K562 (cell line): ENCODE results near the gene LRFN2. TPM values are rescaled to one million over a fixed set of nuclear protein-coding genes. Genes with fewer than 3 reads are reported as not detected.

Experiments
- ATAC-seq: fragments of 200-7000 bp; cut with Tn5 transposase; 3 replicates; pipeline ENCODE4 v1.9.1; 2020; ENCODE audit warnings: moderate library complexity
- BruUV-seq: library from RNA; stranded (reverse); fragments of 400-500 nt; replicated peaks from 2 replicates; lab custom pipeline; 2021; lab: Mats Ljungman, UMichigan
- CTCF ChIA-PET: fragments of 300-600 bp; formaldehyde crosslinking; extraction: SDS; loops from one replicate; lab custom pipeline; 2021; ENCODE audit warnings: low intra/inter-chr PET ratio; lab: Yijun Ruan, JAX
- POLR2A ChIA-PET: fragments of 300-600, 350-650 bp; sonication (Branson Sonifier 250); formaldehyde crosslinking; extraction: SDS; loops from one replicate; lab custom pipeline; 2021; ENCODE audit warnings: antibody characterized with exemption, inconsistent platforms; lab: Yijun Ruan, JAX
- DNase-seq, 4 experiments: peaks; one replicate each; pipeline versions ENCODE4 v3.0.0 to v3.0.0-alpha.2; 2011 to 2018; ENCODE audit warnings: low spot score in 3 of 4, mixed read lengths in 3 of 4; ENCODE audit errors: extremely low read depth in 1 of 4
- FAIRE-seq: peaks from 2 replicates; lab custom pipeline; 2011; peaks lifted over from hg19 to GRCh38; lab: Jason Lieb, UNC
- H2AFZ ChIP-seq: 2 replicates; pipeline ENCODE4 v1.6.0; 2011; ENCODE audit warnings: low read depth, low read length, control low read depth, inconsistent platforms
- H3K27ac ChIP-seq: fragments of 200-600 bp; 3 replicates; pipeline ENCODE4 v1.8.0; 2011; ENCODE audit warnings: low read depth, mild to moderate bottlenecking, control low read depth, inconsistent platforms, low read length, moderate library complexity, mixed read lengths; ENCODE audit errors: extremely low read depth
- H3K27me3 ChIP-seq, 2 experiments: fragments of 300-600 bp in 1 of 2; 2 replicates in 1 of 2; 3 replicates in 1 of 2; pipeline versions ENCODE4 v1.6.0 to v1.8.0; 2011; ENCODE audit warnings: inconsistent platforms in 2 of 2, low read length in 2 of 2, mild to moderate bottlenecking in 1 of 2, mixed read lengths in 1 of 2, moderate library complexity in 1 of 2; ENCODE audit not compliant: control insufficient read depth in 2 of 2, insufficient read depth in 2 of 2
- H3K36me3 ChIP-seq: fragments of 300-600 bp; 3 replicates; pipeline ENCODE4 v1.8.0; 2011; ENCODE audit warnings: mild to moderate bottlenecking, low read length, inconsistent platforms; ENCODE audit not compliant: control insufficient read depth, insufficient read depth
- H3K4me1 ChIP-seq, 2 experiments: fragments of 200-600 bp in 1 of 2; replicated peaks in 1 of 2; 2 replicates in 1 of 2; 3 replicates in 1 of 2; pipeline versions ENCODE4 v1.5.1 to v1.8.0; 2011; ENCODE audit warnings: inconsistent platforms in 2 of 2, low read length in 2 of 2, mild to moderate bottlenecking in 1 of 2, mixed read lengths in 1 of 2, moderate library complexity in 1 of 2; ENCODE audit not compliant: control insufficient read depth in 2 of 2, insufficient read depth in 2 of 2
- H3K4me2 ChIP-seq: 2 replicates; pipeline ENCODE4 v1.6.1; 2011; ENCODE audit warnings: low read length, control low read depth, inconsistent platforms, mixed read lengths; ENCODE audit not compliant: insufficient read depth
- H3K4me3 ChIP-seq: fragments of 200-600 bp; sonication (generic), shearing (Covaris generic); 2 replicates; pipeline ENCODE4 v1.5.1; 2016; ENCODE audit warnings: control low read depth, inconsistent platforms
- H3K79me2 ChIP-seq: fragments of 200-600 bp; 3 replicates; pipeline ENCODE4 v1.8.0; 2011; ENCODE audit warnings: low read length, inconsistent platforms; ENCODE audit not compliant: control insufficient read depth, insufficient read depth
- H3K9ac ChIP-seq, 2 experiments: 2 replicates each; pipeline versions ENCODE4 v1.6.0 to v1.6.1; 2011; ENCODE audit warnings: low read depth in 2 of 2, low read length in 2 of 2, control low read depth in 1 of 2, inconsistent platforms in 1 of 2, mild to moderate bottlenecking in 1 of 2, mixed read lengths in 1 of 2; ENCODE audit not compliant: insufficient read depth in 1 of 2
- H3K9me1 ChIP-seq: one replicate; pipeline ENCODE4 v1.6.0; 2011; ENCODE audit warnings: inconsistent platforms, mild to moderate bottlenecking, low read length, moderate library complexity; ENCODE audit not compliant: control insufficient read depth, insufficient read depth
- H3K9me3 ChIP-seq: replicated peaks from 2 replicates; pipeline ENCODE4 v1.5.1; 2011; ENCODE audit warnings: low read depth, low read length, inconsistent platforms; ENCODE audit not compliant: control insufficient read depth, insufficient read depth
- H4K20me1 ChIP-seq: replicated peaks from 2 replicates; pipeline ENCODE4 v1.6.1; 2011; ENCODE audit warnings: low read length, inconsistent platforms, mixed read lengths; ENCODE audit not compliant: control insufficient read depth, insufficient read depth
- SMARCA4 ChIP-seq: fragments of 450-650 bp; IDR thresholded peaks from 2 replicates; pipeline ENCODE4 v1.6.1; 2016
- ZNF121 ChIP-seq: sonication (generic); formaldehyde crosslinking; conservative IDR thresholded peaks from 2 replicates; pipeline ENCODE4 v1.8.0; 2022; ENCODE audit warnings: missing genetic modification reagents
- ZNF76 ChIP-seq: fragments of 250-450 bp; sonication (Bioruptor Pico); IDR thresholded peaks from 2 replicates; pipeline ENCODE4 v1.4.0; 2020; ENCODE audit warnings: mild to moderate bottlenecking, moderate library complexity, borderline replicate concordance
- WGBS: fragments of 100-300 bp; shearing (Covaris generic); methylation state at CpG from one replicate; pipeline ENCODE4 v1.1.6; 2016; ENCODE audit warnings: low coverage, mixed read lengths; ENCODE audit not compliant: insufficient coverage; ENCODE audit errors: missing lambda C conversion rate; 5-methylcytosine and 5-hydroxymethylcytosine counted together
- in situ Hi-C: fragments of 300-500 bp; cut with MboI; formaldehyde crosslinking; loops from 4 replicates; pipeline ENCODE4 v1.15.0; 2018; ENCODE audit warnings: inconsistent platforms, mixed read lengths
- intact Hi-C: fragments of 100-400 bp; cut with micrococcal nuclease; formaldehyde crosslinking; loops from 2 replicates; pipeline ENCODE4 v1.14.2; 2022
- polyA plus RNA-seq, 8 experiments: library from polyadenylated mRNA; depleted of rRNA in 4 of 8; stranded (reverse) in 5 of 8; unstranded in 3 of 8; fragments of >200 nt; fragmentation: Nextera tagmentation in 2 of 8; fragmentation: Illumina TruSeq in 1 of 8; extraction: Ambion mirVana in 2 of 8; extraction: Trizol in 1 of 8; gene quantifications; 2 replicates each; pipeline versions ENCODE4 v1.2.1 to v1.2.3, GENCODE V29; 2011 to 2014; ENCODE audit warnings: inconsistent platforms in 1 of 8, missing spikeins in 1 of 8
- total RNA-seq, 7 experiments: library from RNA; depleted of rRNA in 6 of 7; stranded (reverse); fragments of >200 nt in 6 of 7; fragmentation: Illumina TruSeq in 2 of 7; extraction: Trizol in 2 of 7; gene quantifications; 2 replicates each; pipeline versions ENCODE4 v1.2.1 to v1.2.3, GENCODE V29; 2011 to 2021; ENCODE audit warnings: low replicate concordance in 1 of 7
- TF ChIP-seq, protein P1 (sequence below): fragments of 450-650 bp; IDR thresholded peaks from 2 replicates; pipeline ENCODE4 v1.6.1; 2017; ENCODE audit warnings: mild to moderate bottlenecking, moderate library complexity

The LRFN2 gene
- total and polyA plus RNA-seq, 9 of the 15 experiments (the other 6 are each of a cell fraction or from before 2014, with no cell fraction given) = not detected

- WGBS = 0% methylated on average over 4 of the region's 4 CpGs
- Histone ChIP-seq H3K27ac (no peak overlapping the region), H3K27me3 (peaks cover 0 to 7% of the 10 kb centered on the region in 2 experiments; a peak in 1 of 5 replicates), H3K36me3 (no peaks in the 10 kb centered on the region), H2AFZ (no peak overlapping the region), H3K79me2 (no peaks in the 10 kb centered on the region), H4K20me1 (0 out of 2 replicates have a peak, but pooled peaks cover 5% of the 10 kb centered on the region), H3K4me2 (no peak overlapping the region), H3K4me1 (no peaks in the 10 kb centered on the region), H3K9me3 (no peaks in the 10 kb centered on the region), H3K9ac (no peak overlapping the region), H3K9me1 (no peaks in the 10 kb centered on the region), H3K4me3 (no peak overlapping the region)
- DNase-seq (no peak), ATAC-seq (no peak), FAIRE-seq (no peak)
- CTCF ChIA-PET = no interaction called here
- in situ Hi-C loops (no loop called here), intact Hi-C loops (no loop called here)
- BruUV-seq = no TSS peak
- POLR2A ChIA-PET = interaction anchor here (0.6 kb wide), 2 partner anchors 51 to 373 kb away, joined by 3 read pairs; no protein-coding TSS in a partner anchor
- no peak for TF ChIP-seq SMARCA4
Observed at GRCh38 chr6:40450483-40450882, 136.7 kb downstream of the LRFN2 start.

DNA sequence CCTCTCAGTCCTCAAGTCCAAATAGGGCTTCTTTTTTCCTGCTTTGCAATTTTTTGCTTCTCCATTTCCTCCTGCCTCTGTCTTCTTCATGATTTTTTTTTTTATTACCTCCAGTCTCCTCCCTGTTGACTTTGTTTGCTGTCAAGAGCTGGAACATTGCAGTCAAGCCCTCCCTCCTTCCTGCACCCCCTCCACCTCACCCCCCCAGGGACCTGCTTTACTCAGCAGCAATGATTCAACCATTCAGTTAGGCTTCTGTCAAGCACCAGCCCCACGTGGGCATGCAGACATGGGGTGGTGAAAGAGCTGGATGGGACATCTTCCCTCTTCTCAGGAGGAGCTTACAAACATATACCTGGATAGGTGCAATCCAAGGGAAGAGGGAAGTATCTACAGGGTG is 142.4 kb downstream of the LRFN2 start:
- CTCF ChIA-PET = no interaction called here
- no peak for TF ChIP-seq ZNF76 (CRISPR knock-in tag)
- TF ChIP-seq ZNF121 = no peak
- TF ChIP-seq, protein P1, sequence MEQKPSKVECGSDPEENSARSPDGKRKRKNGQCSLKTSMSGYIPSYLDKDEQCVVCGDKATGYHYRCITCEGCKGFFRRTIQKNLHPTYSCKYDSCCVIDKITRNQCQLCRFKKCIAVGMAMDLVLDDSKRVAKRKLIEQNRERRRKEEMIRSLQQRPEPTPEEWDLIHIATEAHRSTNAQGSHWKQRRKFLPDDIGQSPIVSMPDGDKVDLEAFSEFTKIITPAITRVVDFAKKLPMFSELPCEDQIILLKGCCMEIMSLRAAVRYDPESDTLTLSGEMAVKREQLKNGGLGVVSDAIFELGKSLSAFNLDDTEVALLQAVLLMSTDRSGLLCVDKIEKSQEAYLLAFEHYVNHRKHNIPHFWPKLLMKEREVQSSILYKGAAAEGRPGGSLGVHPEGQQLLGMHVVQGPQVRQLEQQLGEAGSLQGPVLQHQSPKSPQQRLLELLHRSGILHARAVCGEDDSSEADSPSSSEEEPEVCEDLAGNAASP = no peak

More for the DNA sequence above, 142.4 kb downstream of the LRFN2 start:
- in situ Hi-C loops (no loop called here), intact Hi-C loops (no loop called here)
- DNase-seq (no peak), FAIRE-seq (no peak), ATAC-seq (no peak)
- Histone ChIP-seq H3K4me3 (no peak overlapping the region), H3K36me3 (no peaks in the 10 kb centered on the region), H3K4me2 (no peak overlapping the region), H4K20me1 (no peaks in the 10 kb centered on the region), H3K9me1 (no peaks in the 10 kb centered on the region), H2AFZ (no peak overlapping the region), H3K27ac (no peak overlapping the region), H3K4me1 (no peaks in the 10 kb centered on the region), H3K9ac (no peak overlapping the region), H3K27me3 (peaks cover 9 to 28% of the 10 kb centered on the region in 2 experiments), H3K9me3 (no peaks in the 10 kb centered on the region), H3K79me2 (no peaks in the 10 kb centered on the region)
- no TSS peak for BruUV-seq
- WGBS = 0% methylated on average over 1 of the region's 1 CpG
- POLR2A ChIA-PET = interaction anchor here (0.8 kb wide), 1 partner anchor 63 kb away, joined by 5 read pairs; no protein-coding TSS in a partner anchor
